Upper lobe of left lung (tissue), 6 donors: Measurements from ENCODE around the gene ZNF750. TPM values are rescaled to one million over a fixed set of nuclear protein-coding genes. Genes with fewer than 3 reads are reported as not detected.
A peak's percentile ranks its signal among the peaks of the same experiment; 100 is the strongest.

Experiments used
- ATAC-seq, 2 donors: fragments of 200-7000 bp; cut with Tn5 transposase; one replicate each; pipeline ENCODE4 v1.9.1; 2022; ENCODE audit warnings: mild to moderate bottlenecking in 2 of 2, moderate library complexity in 2 of 2; ENCODE audit not compliant: low FRiP score in 2 of 2
- DNase-seq, 2 donors: peaks; one replicate each; pipeline ENCODE4 v3.0.0-alpha.2; 2019 to 2020
- H3K27ac ChIP-seq, 4 donors: fragments of 200-600 bp; sonication (generic); one replicate each; pipeline ENCODE4 v1.5.1; 2016 to 2019
- H3K27me3 ChIP-seq, 4 donors: fragments of 200-600 bp; sonication (generic); one replicate each; pipeline ENCODE4 v1.5.1; 2017 to 2019
- H3K36me3 ChIP-seq, 4 donors: fragments of 200-600 bp; sonication (generic); one replicate each; pipeline ENCODE4 v1.5.1; 2016 to 2019
- H3K4me1 ChIP-seq, 4 donors: fragments of 200-600 bp; sonication (generic); one replicate each; pipeline ENCODE4 v1.5.1; 2018 to 2019
- H3K4me3 ChIP-seq, 4 donors: fragments of 200-600 bp; sonication (generic); one replicate each; pipeline ENCODE4 v1.5.1; 2017 to 2019; ENCODE audit warnings: mild to moderate bottlenecking in 2 of 4, moderate library complexity in 1 of 4
- H3K9me3 ChIP-seq, 4 donors: fragments of 200-600 bp; sonication (generic); one replicate each; pipeline ENCODE4 v1.5.1; 2018 to 2019
- EP300 ChIP-seq, 4 donors: sonication (generic); formaldehyde crosslinking; IDR thresholded peaks; one replicate each; pipeline ENCODE4 v1.5.1; 2017; ENCODE audit warnings: antibody characterized with exemption in 4 of 4, control low read depth in 2 of 4
- POLR2A ChIP-seq, 4 donors: fragments of 450-650 bp; IDR thresholded peaks; one replicate each; pipeline ENCODE4 v1.5.1; 2016 to 2017; ENCODE audit warnings: antibody characterized with exemption in 4 of 4, mild to moderate bottlenecking in 2 of 4
- POLR2AphosphoS5 ChIP-seq, 2 donors: sonication (generic); formaldehyde crosslinking; IDR thresholded peaks; one replicate each; pipeline ENCODE4 v1.5.1; 2017; ENCODE audit warnings: antibody characterized with exemption in 2 of 2
- WGBS, 2 donors: methylation state at CpG; one replicate each; pipeline ENCODE4 v1.1.5; 2017 to 2018; 5-methylcytosine and 5-hydroxymethylcytosine counted together
- total RNA-seq, 6 donors: library from RNA; depleted of rRNA in 4 of 6; stranded (reverse); fragments of >200 nt in 4 of 6; gene quantifications; one replicate each; pipeline versions ENCODE4 v1.1.0 to v1.2.1, GENCODE V29; 2016 to 2021
- TF ChIP-seq, protein P1 (sequence below), 6 experiments: fragments of 450-650 bp in 4 of 6; fragments of 200-600 bp in 2 of 6; sonication (generic) in 2 of 6; IDR thresholded peaks; one replicate each; pipeline ENCODE4 v1.5.1; 2016 to 2019; ENCODE audit warnings: antibody characterized with exemption in 6 of 6
- donor health status: DM: no; HTN: no; CAD: no; lungs with moderate emphysema.
- donor health status: DM: no; HTN: yes; CAD: no; lungs with severe emphysema.

ZNF750 gene
- total RNA-seq, 6 donors from 2014 or later = 2.9 to 14.4 (median 6.9) TPM

DNA sequence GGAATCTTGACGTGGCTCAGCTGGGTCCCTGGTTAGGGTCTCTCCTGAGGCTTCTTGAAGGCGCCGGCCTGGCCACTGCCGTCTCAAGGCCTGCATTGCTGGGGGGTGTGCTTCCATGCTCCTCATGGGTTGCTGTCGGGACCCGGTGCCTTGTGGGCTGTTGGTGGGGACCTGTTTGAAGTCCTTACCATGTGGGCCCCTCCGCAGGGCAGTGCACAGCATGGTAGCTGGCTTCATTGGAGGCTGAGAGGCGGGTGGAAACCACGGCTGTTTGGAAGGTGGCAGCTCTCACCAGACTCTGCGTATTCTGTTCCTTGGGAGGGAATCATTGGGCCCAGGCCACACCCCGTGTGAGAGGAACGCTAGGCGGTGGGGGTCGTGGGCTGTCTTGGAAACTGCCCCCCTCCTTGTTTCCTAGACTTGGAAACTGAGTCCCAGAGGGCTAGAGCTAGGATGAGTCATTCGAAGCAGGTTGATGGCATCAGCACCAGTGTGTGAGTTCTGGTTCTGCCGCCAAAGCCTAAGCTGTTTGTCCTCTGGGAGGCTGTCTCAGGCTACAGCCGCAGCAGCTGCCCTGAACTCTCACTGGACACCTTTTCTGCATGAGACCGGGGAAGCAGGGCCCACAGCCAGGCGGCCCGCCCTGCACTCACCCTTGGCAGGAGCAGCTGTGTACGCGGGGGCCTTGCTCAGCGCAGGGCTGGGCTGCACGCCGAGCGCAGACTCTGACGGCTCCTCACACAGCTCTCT lies 35.2 kb downstream of the ZNF750 start:
- Histone ChIP-seq H3K36me3 (peaks cover 0 to 32% (median 14%) of the 10 kb centered on the region in 4 donors), H3K9me3 (no peaks in the 10 kb centered on the region), H3K4me3 (no peak overlapping the region), H3K27ac (no peak overlapping the region), H3K27me3 (no peaks in the 10 kb centered on the region), H3K4me1 (no peaks in the 10 kb centered on the region)
- TF ChIP-seq, protein P1, sequence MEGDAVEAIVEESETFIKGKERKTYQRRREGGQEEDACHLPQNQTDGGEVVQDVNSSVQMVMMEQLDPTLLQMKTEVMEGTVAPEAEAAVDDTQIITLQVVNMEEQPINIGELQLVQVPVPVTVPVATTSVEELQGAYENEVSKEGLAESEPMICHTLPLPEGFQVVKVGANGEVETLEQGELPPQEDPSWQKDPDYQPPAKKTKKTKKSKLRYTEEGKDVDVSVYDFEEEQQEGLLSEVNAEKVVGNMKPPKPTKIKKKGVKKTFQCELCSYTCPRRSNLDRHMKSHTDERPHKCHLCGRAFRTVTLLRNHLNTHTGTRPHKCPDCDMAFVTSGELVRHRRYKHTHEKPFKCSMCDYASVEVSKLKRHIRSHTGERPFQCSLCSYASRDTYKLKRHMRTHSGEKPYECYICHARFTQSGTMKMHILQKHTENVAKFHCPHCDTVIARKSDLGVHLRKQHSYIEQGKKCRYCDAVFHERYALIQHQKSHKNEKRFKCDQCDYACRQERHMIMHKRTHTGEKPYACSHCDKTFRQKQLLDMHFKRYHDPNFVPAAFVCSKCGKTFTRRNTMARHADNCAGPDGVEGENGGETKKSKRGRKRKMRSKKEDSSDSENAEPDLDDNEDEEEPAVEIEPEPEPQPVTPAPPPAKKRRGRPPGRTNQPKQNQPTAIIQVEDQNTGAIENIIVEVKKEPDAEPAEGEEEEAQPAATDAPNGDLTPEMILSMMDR (IDR thresholded peaks at IDR 0.05) = no peak
- TF ChIP-seq POLR2A (IDR thresholded peaks at IDR 0.05) (no peak), EP300 (IDR thresholded peaks at IDR 0.05) (no peak), POLR2AphosphoS5 (IDR thresholded peaks at IDR 0.05) (no peak)
- peak; percentile 69 to 91 for ATAC-seq
- DNase-seq = peak; percentile 43 to 91
- 81 to 92% methylated on average over 17 to 26 of the region's 27 CpGs for WGBS, 2 donors

DNA sequence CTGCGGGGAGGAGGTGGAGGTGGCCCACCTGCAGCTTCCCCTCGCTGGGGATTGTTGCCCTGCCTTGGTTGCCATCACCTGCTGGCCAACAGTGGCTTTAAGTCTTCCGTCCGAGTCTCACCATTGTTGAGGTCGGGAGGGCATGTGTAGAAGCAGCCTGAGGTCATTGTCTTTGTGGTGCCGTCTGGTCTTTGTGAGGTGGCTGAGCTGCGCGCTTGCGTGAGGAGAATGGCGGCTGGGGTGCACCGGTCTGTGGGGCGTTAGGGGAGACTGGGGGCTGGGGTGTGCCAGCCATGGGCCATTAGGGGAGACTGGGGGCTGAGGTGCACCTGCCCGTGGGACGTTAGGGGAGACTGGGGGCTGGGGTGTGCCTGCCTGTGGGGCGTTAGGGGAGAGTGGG lies 36.2 kb downstream of the ZNF750 start:
- ATAC-seq = no peak
- no peak for TF ChIP-seq POLR2AphosphoS5 (IDR thresholded peaks at IDR 0.05)
- TF ChIP-seq EP300 (IDR thresholded peaks at IDR 0.05) = no peak
- no peak for TF ChIP-seq POLR2A (IDR thresholded peaks at IDR 0.05)
- TF ChIP-seq, protein P1 (IDR thresholded peaks at IDR 0.05) = no peak
- Histone ChIP-seq H3K36me3 (peaks cover 0 to 32% (median 14%) of the 10 kb centered on the region in 4 donors), H3K4me3 (no peak overlapping the region), H3K4me1 (no peaks in the 10 kb centered on the region), H3K27me3 (no peaks in the 10 kb centered on the region), H3K9me3 (no peaks in the 10 kb centered on the region), H3K27ac (no peak overlapping the region)
- WGBS, 2 donors = 94 to 98% methylated on average over 10 to 15 of the region's 15 CpGs
- peak in 1 of 2 donors; percentile 49 for DNase-seq

DNA sequence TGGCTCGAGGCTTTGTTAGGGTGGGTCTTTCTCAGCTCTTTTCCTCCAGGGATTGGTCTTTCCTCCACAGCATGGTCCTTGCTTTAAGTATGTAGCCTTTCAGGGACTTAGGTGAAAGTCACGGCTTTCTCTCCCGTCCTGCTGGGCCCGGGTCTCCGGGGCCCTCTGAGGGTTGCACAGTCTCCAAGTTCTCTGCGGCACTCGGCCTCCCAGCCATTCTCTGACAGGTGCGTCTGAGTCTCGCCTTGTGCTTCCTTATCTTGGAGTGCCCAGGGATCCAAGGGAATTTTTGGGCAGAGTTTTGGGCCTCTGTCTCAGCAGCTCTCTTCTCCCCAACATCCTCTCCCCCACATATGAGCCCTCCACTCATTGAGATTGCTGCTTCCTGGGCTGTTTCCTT lies 36.6 kb downstream of the ZNF750 start:
- H3K27me3 ChIP-seq = no peaks in the 10 kb centered on the region
- no peaks in the 10 kb centered on the region for H3K9me3 ChIP-seq
- H3K4me3 ChIP-seq = no peak overlapping the region
- no peak overlapping the region for H3K27ac ChIP-seq
- WGBS, 2 donors = 90 to 92% methylated on average over 9 of the region's 9 CpGs
- ATAC-seq (no peak), DNase-seq (no peak)
- peaks cover 0 to 36% (median 14%) of the 10 kb centered on the region in 4 donors for H3K36me3 ChIP-seq
- no peaks in the 10 kb centered on the region for H3K4me1 ChIP-seq
- no peak for TF ChIP-seq POLR2AphosphoS5 (IDR thresholded peaks at IDR 0.05)
- TF ChIP-seq, protein P1 (IDR thresholded peaks at IDR 0.05) = no peak
- no peak for TF ChIP-seq POLR2A (IDR thresholded peaks at IDR 0.05)
- TF ChIP-seq EP300 (IDR thresholded peaks at IDR 0.05) = no peak

DNA sequence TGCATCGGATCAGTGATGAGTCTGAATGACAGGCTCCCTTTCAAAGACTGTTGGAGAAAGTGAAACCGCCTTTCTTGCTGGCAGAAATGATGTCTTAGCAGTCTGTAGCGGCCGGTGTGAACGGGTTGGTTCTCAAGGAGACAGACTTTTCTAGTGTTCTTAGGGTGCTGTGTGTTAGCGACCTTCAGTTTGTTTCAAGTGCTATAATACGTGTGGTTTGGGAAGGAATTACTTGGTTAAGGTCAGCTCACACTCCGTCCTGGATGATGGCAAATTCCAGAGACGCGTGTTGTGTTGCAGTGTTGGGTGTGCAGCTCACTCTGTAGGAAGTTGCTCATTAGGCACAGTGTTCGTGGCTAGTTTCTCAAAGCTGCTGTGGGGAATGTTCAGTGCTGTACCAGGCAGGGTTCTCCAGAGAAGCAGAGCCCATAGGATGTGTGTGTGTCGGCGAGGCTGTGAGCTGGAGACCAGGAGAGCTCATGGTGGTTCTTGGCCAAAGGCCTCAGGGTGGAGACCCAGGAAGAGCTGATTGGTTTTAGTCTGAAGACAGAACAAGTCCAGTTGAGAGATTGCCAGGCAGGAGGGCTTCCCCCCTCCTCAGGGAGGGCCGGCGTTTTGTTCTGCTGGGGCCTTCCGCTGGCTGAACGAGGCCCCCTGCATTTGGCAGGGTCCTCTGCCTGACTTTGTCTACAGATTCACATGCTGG lies 37.6 kb downstream of the ZNF750 start:
- Histone ChIP-seq H3K4me1 (no peaks in the 10 kb centered on the region), H3K27ac (no peak overlapping the region)
- no peak for ATAC-seq

More for the DNA sequence above, 37.6 kb downstream of the ZNF750 start:
- WGBS, 2 donors = 94 to 95% methylated on average over 11 to 17 of the region's 17 CpGs
- no peak for DNase-seq
- no peak for TF ChIP-seq EP300 (IDR thresholded peaks at IDR 0.05)
- TF ChIP-seq, protein P1 (IDR thresholded peaks at IDR 0.05) = no peak
- TF ChIP-seq POLR2AphosphoS5 (IDR thresholded peaks at IDR 0.05) = no peak
- TF ChIP-seq POLR2A (IDR thresholded peaks at IDR 0.05) = no peak
- no peaks in the 10 kb centered on the region for H3K27me3 ChIP-seq
- no peaks in the 10 kb centered on the region for H3K9me3 ChIP-seq
- no peak overlapping the region for H3K4me3 ChIP-seq
- H3K36me3 ChIP-seq = peaks cover 0 to 29% (median 11%) of the 10 kb centered on the region in 4 donors
